Cardiac septum (tissue), 1 donor: Measurements from ENCODE around the gene IRS1. TPM values are rescaled to one million over a fixed set of nuclear protein-coding genes. Genes with fewer than 3 reads are reported as not detected.

ENCODE experiments used
- DNase-seq: peaks from one replicate; pipeline ENCODE4 v3.0.0-alpha.2; 2020; ENCODE audit warnings: low spot score
- intact Hi-C: fragments of 100-400 bp; cut with DNase I; formaldehyde crosslinking; loops from one replicate; pipeline ENCODE4 v1.14.0; 2022
- total RNA-seq: library from RNA; stranded (reverse); fragmentation: NEBNext Ultra II Directional; extraction: Animal tissue kit (Norgen Biotek cat#: 25700); gene quantifications from one replicate; pipeline ENCODE4 v1.2.1, GENCODE V29; 2021
- donor health status: DM: no; HTN: no; CAD: no.

The IRS1 gene
- total RNA-seq, 1 donor from 2014 or later = 14.0 TPM

DNA sequence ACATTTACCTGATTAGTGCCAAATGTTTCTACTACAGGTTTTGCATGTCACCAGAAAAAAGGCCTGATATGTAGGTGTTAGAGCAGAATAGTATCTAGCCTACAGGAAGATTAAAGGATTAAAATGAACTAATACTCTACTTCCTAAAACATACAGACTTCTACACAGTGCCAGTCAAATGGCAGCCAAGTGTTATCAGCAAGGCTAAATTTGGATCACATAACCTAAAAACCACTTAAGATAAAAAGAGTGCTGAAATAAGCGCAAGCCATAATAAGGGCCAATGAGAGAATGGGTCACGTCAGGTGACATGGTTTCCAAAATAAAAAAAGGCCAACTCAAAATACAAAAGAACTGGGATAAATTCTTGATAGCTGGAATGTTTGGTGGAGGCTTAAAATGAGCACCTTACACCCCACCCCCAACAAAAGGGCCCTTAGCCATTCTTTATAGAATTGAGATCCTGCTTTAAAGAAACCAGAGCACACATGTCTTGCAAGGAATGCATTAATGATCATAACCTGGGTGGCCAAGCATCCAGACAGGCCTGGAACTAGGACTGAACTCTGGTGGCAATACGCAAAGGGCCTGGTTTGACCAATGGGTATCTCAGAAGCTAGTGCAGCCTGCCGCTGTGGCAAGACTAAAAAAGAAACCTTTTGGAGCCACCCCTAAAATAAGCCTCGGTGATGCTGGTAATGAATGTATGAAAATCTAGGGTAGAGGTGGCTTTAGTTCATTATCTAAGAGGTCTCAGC lies 32.4 kb downstream of the IRS1 start:
- no peak for DNase-seq
- intact Hi-C loops = no loop called here

DNA sequence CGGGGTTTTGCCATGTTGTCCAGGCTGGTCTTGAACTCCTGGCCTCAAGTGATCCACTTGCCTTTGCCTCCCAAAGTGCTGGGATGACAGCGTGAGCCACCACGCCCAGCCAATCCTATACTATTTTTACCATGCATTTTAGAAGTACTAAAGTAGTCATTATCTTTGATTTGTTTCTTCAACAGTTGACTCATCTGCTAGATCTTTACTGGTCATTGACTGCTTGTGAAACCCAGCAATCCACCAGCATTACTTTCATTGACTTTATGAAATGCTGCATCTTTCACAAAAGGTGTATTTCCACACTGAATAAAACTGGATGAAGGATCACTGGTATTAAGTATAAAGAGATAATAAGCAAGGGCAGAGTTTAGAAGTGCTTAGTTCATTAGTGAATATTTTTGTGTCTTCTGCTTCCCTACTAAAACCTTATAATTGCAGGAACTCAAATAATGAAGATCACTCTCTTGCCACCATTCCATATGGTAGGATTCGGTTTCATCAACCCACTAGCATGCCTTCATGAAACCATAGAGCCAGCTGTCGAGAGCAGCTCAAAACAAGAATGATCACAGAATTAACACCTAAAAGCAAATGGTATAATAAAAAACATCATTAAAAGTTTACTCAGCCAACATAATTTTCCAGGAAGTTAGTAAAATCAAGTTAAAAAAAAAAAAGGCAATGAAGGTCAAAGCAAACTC lies 33.1 kb downstream of the IRS1 start:
- DNase-seq = no peak
- intact Hi-C loops = no loop called here

DNA sequence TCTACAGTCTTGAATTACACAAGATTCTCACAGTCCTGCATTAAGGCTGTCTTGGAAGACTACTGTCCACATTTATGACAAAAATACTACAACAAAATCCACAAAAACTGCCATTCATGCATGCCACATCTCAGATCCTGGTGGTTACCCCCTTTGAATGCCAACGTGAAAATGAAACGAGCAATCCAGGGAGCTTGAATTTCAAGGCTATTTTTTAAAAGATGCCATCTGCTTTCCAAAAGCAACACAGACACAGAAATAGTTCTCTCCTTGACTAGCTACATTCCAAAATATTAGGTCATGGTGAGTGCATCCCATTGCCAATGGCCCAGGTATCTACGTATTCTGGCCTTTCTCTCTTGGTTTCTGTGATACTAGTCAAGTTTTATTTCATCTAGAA lies 36.3 kb downstream of the IRS1 start:
- no peak for DNase-seq
- intact Hi-C loops = no loop called here

DNA sequence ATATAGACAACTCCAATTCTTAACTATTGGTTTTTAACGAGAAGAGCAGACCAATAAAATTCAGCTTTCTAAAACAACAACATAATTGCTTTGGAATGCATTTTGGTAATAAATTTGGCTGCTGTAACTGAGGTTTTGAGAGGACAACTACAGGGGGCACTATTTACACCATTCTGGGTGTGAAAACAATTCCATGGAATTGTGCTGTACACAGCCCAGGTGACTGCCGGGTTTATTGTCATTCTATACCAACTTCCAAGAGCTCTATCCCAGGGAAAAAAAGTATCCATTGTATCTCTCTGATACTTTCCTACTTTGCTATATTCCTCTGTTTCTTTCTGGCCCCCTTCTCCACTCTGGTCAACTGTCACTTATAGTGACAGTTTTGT lies 38.4 kb downstream of the IRS1 start:
- no peak for DNase-seq
- intact Hi-C loops = no loop called here

DNA sequence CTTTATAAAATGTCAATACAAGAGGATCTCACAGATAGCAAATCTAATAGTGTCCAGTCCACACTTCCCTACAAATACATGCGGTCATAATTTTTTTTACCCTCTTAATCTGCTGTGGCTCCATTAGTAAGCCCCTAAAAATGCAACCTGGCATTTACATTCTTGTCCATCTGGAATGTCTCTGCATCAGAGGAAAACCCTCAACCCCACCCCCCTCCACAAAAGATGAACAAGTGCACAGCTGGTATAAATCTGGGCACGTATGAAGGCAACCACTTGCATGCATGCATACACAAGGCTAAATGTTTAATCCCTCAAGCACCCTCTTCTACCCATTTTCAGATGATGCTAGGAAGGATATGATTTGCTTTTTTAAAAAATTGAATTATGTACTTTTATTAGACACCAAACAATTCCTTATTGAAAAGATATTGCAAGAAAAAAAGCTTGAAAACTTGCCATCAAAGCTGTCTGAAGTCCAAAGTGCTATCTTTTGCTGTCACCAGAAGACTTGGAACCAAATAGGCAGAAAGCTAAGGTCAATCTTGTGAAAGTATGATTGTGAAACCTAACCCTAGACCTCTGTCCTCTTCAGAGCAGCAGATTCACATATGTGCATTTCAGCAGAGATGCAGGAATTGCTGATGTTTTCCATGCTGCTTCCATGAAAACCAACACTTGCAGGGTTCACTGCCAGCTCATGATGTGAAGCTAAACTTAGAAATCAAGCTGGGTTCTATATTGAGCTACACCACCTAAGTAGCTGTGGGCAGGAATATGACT lies 39.0 kb downstream of the IRS1 start:
- DNase-seq = no peak
- intact Hi-C loops = no loop called here

DNA sequence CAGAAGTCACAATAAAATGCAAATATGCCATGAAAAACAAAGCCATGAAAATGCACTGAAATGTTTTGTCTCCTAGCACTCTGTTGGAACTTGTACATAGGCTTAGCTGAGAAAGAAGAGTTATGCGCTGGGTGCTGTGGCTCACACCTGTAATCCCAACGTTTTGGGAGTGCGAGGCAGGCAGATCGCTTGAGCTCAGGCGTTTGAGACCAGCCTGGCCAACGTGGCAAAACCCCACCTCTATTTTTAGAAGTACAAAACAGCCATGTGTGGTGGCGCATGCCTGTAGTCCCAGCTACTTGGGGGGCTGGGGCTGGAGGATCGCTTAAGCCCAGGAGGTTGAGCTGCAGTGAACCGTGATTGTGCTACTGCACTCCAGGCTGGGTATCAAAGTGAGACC lies 39.9 kb downstream of the IRS1 start:
- DNase-seq = no peak
- intact Hi-C loops = loop anchor here (5.0 kb wide), 1 partner anchor 33 kb away; no protein-coding TSS in a partner anchor

DNA sequence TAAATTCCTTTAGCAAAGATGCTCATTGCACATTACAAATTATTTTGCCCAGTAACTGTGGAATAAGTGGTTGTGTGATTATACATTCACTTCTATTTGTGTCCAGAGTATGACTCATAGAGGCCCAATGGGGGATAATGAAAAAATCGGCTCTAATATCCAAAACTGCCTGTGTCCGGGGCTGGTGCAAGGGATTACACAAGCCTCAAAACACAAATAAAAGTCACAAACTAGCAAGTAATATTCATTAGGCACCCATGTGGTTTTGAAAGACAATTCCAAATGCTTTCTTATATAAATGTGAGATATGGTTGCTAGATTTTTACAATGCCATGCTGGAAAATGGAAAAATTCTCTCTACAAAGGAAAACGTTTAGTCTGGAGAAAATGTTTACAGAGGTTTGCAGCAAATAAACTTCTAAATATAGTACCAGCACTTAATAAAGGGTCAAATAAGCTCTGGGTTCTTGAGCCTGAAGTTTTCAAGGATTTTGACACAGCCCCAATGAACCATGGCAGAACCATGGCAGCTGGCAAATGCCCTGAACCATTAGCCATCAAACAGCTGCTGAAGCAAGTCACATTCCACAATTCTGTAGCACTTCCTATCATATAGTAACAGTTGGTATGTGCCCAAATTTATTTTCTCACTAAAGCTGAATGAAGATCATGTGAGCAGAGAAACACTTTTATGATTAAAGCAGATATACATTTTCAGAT lies 40.5 kb downstream of the IRS1 start:
- DNase-seq = no peak
- intact Hi-C loops = loop anchor here (5.0 kb wide), 1 partner anchor 33 kb away; no protein-coding TSS in a partner anchor

DNA sequence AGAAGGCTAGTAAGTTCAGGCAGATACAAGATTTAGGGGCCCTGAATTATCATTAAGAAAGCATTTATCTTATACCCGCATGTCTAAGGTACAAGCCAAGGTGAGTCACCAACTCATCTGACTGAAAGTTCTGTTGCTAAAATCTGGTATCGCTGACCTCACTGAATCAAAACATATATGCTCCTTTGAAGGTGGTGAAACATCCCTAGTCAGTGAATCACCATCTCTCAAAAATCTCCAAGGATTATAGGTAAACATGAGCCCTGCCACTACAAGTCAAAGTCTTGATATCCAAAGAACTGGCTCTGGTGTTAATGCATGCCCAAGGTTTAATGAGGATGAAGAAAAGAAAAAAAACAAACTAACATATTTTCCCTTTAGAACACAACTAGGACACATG lies 43.5 kb downstream of the IRS1 start:
- intact Hi-C loops = loop anchor here (5.0 kb wide), 1 partner anchor 36 kb away; no protein-coding TSS in a partner anchor
- no peak for DNase-seq

DNA sequence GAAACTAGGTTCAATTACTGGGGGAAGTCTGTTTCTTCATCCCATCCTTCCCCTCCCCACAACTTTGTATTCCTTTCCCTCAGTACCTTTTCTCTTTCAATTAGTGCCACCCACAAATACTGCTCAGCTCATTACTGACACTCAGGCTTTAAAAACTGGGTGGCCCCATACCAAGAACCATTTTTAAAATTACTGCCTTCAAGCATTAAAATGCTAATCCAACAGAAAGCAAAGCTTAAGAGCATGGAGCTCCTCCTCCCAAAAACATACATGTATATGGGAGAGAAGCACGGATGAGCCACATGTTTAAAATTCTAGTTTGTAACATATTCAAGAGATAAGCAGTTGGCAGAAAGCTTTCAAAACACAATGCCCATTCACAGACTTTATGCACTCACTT lies 44.0 kb downstream of the IRS1 start:
- DNase-seq = no peak
- intact Hi-C loops = loop anchor here (5.0 kb wide), 1 partner anchor 37 kb away; no protein-coding TSS in a partner anchor

DNA sequence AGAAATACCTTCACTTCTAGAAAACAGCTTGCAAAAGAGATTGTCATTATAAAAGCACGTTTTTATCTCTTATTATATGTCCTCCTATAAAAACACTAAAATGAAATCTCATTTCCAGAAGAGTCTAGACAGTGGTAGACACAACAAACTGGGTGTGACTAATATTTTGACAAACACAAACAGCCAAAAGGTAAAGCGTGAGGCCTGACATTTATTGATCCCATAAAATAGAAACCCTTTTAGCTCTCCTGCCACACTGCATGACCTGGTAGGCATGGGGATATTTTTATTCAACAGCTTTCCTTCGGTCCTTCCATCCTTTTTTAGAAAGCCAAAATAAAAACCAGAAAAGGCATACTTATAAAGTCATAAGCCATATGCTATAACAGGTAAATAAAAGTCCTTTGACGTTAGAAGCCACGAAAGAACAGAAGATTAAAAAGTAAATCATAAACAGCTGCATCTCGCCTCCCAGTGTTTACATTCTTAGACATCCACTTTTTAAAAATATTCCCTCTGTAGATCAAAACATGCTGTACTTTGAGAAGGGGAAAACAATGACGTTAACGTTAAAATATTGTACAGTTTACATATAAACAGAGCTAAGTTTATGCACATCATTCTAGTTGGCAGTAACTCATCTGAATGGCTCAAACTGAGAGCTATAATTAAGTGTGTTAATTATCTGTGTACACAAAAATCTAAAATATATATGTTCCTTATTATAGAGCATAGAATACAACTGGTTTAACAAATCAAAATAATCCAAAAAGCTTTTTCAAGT lies 44.6 kb downstream of the IRS1 start:
- intact Hi-C loops = loop anchor here (5.0 kb wide), 1 partner anchor 37 kb away; no protein-coding TSS in a partner anchor
- no peak for DNase-seq

DNA sequence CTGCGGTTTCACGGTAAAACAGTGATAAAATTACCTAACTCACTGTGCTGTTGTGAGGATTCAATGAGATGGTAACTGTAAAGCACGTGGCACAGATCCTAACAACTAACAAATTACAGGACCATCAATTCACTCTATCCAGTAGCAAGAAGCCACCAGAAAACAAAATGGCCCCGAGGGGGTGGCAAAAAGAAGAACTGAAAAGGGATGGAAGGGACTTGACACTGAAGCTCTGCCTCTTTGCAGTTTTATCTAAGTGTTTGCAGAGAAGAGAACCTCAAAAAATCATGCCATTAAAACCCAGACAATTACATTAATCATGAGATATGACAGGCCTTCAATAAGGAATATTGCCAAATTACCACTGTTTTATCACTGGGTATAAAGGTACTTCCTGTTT lies 46.7 kb downstream of the IRS1 start:
- DNase-seq = no peak

DNA sequence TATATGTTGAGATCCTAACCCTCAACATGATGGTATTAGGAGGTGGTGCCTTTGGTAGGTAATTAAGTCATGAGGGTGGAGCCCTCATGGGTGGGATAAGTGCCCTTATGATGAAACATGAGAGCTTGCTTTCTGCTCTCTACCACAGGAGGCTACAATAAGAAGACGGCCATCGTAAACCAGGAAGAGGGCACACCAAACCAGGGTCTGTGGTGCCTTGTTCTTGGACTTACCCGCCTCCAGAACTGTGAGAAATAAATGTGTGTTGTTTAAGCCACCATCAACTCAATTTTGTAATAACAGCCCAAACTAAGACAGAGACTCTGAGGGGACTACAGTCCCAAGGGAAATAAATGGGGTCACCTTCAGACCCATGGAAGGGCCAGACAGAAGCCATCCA lies 52.3 kb downstream of the IRS1 start:
- DNase-seq = no peak
- intact Hi-C loops = no loop called here

More for the DNA sequence above, 46.7 kb downstream of the IRS1 start:
- intact Hi-C loops = no loop called here

DNA sequence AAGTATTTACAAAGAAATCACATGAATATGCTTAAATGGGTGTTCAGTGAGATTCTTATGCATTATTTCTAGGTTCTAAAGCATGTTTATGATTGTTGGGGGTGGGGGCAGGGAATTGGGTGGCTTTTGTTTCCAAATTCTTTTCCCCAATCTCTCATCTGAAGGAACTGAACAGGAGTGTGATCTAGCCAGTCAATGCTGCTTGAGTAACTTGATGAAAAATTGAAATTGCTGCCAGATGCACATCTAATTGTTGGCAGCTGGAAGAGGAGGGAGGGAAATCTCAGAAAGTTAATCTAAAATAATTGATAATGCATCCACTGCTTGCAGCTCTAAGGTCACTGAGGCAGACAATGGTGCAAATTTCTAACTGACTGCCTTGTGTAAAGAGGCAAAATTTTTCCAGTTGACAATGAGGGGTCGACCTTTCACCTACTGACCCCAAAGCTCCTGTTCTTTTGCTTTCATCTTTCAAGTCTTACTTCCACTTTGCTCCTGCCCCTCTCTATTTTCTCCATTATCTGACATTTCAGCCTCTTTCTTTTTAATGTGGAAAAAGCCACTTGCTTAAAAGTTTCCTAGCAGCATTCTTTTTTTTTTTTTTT lies 53.3 kb downstream of the IRS1 start:
- no peak for DNase-seq
- intact Hi-C loops = no loop called here

DNA sequence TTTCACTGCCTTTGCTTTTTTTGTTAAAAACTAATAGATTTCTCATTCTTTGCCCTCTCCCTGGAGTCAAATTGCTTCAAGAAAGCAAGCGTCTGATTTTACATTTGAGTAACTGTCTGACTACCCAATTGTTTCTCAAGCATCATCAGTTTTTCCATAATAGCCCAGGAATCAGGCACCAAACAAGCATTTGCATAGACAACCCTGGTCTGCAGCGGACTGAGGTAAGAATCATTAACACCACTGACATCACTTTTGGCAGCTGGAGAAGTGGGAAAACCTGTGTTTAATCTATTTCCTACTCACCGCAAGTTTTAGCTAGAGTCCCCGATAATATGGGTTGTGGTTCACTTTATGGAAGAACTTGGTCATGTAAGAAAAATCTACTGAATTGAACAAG lies 55.7 kb downstream of the IRS1 start:
- no peak for DNase-seq
- intact Hi-C loops = loop anchor here (5.0 kb wide), 1 partner anchor 48 kb away; no protein-coding TSS in a partner anchor

DNA sequence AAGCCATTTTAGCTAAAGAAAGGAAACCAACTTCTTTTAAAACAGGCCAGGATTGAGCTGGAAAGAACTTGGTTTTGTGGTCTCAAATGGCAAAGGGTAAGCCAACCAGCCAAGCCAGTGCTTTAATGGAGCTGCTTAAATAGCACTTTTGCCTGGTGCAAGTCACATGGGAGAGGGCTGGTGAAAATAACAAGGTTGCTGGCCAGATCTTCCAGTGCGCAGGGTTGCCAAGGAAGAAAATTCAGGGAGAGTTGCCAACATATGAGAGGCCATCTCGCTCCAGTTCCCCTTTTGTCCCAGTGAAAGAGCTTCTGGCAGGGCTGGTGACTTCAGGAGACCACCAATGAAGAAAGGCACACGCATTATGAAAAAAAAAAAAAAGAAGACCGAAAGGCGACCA lies 57.3 kb downstream of the IRS1 start:
- intact Hi-C loops = loop anchor here (5.0 kb wide), 1 partner anchor 50 kb away; no protein-coding TSS in a partner anchor
- DNase-seq = no peak

DNA sequence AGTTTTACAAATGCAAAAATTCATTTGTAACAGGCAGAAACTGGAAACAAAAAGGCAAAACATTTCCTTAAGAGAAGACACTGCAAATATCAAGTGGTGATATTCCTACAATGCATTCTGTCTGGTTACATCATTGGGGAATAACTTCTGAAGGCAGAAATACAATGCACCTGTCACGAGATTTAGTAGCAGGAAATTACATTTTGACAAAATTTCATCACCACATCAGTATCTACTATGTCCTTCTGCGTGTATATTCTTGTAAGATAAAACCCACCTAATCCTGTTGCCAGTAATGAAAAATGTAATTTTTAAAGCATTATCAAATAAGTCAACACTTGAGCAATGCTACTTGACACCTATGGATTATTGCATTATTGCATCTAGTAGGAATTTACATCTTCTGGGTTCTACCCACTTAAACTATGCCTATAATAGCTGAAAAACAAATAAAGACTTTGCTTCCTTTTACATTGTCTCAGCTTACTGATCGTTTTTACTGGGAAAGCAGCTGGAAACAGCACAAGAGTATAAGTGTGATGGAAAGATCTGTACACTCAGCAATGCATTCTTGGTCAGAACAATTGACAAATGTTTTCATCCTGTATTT lies 59.5 kb downstream of the IRS1 start:
- DNase-seq = no peak
- intact Hi-C loops = loop anchor here (5.0 kb wide), 1 partner anchor 52 kb away; no protein-coding TSS in a partner anchor

DNA sequence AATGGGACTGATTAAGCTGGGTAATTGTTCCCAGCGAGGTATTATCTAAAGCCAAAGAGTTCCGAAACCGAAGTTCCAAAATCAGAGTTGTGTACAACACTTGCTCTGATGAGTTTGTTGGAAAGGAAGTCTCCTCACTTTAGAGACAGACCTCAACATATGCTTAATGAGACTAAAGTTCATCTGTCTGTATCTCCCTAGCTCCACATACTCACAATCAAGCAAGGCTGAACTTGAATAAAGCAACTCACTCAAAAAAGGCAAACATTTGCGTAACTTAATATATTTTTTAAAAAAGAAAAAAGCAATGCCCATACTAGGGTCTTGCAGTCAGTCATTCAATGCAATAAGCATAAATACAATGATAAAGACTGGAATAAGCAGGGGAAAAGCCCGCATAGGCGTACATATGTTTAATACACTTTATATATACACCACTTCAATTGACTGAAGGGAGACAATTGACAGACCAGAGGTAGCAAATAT lies 60.0 kb downstream of the IRS1 start:
- no peak for DNase-seq
- intact Hi-C loops = loop anchor here (5.0 kb wide), 1 partner anchor 53 kb away; no protein-coding TSS in a partner anchor
